A549 (cell line): ENCODE data around the gene PTPRN2.
"Not testable (repeated sequence)": the region's sequence is repeated elsewhere in the genome, so short reads cannot be mapped to it uniquely, and the experiment has no call there.

Experiments used
- CBX8 ChIP-seq: fragments of 200-600 bp; sonication (generic); IDR thresholded peaks from 2 replicates; pipeline ENCODE4 v1.6.1; 2016
- CEBPB ChIP-seq, 2 experiments: fragments of >200 bp in 1 of 2; sonication (Bioruptor Twin) in 1 of 2; formaldehyde crosslinking in 1 of 2; IDR thresholded peaks; 2 replicates each; pipeline ENCODE4 v1.6.1; 2012 to 2016
- CTCF ChIP-seq: fragments of >200 bp; sonication (Bioruptor Twin); formaldehyde crosslinking; IDR thresholded peaks from 3 replicates; pipeline ENCODE4 v1.5.1; 2016
- EP300 ChIP-seq, 2 experiments: fragments of >200 bp; sonication (Bioruptor Twin); formaldehyde crosslinking; IDR thresholded peaks; 2 replicates in 1 of 2; 3 replicates in 1 of 2; pipeline ENCODE4 v1.6.1; 2016 to 2017
- FOSL2 ChIP-seq, 2 experiments: fragments of 450-650 bp in 1 of 2; fragments of >200 bp in 1 of 2; sonication (Bioruptor Twin) in 1 of 2; formaldehyde crosslinking; IDR thresholded peaks; 2 replicates each; pipeline versions ENCODE4 v1.5.0 to v1.6.1; 2016 to 2020; ENCODE audit warnings: mild to moderate bottlenecking in 1 of 2, moderate library complexity in 1 of 2
- MAZ ChIP-seq: fragments of 150-350 bp; IDR thresholded peaks from 2 replicates; pipeline ENCODE4 v1.6.1; 2014; ENCODE audit warnings: antibody characterized with exemption, low read depth, low read length, borderline replicate concordance
- NR3C1 ChIP-seq: fragments of >200 bp; sonication (Bioruptor Twin); formaldehyde crosslinking; IDR thresholded peaks from 3 replicates; pipeline ENCODE4 v1.6.1; 2017
- REST ChIP-seq: fragments of 200-600 bp; sonication (generic); IDR thresholded peaks from 2 replicates; pipeline ENCODE4 v1.6.1; 2016; ENCODE audit warnings: antibody characterized with exemption, mild to moderate bottlenecking, moderate library complexity
- RFX5 ChIP-seq: fragments of 450-650 bp; IDR thresholded peaks from 2 replicates; pipeline ENCODE4 v1.7.1; 2014; ENCODE audit warnings: antibody characterized with exemption, mild to moderate bottlenecking, moderate library complexity
- RNF2 ChIP-seq: fragments of 200-600 bp; sonication (generic); IDR thresholded peaks from 2 replicates; pipeline ENCODE4 v1.6.1; 2016; ENCODE audit warnings: low read depth, mild to moderate bottlenecking, antibody characterized with exemption, moderate library complexity, borderline replicate concordance
- USF2 ChIP-seq: fragments of 450-650 bp; IDR thresholded peaks from 2 replicates; pipeline ENCODE4 v1.6.1; 2014; ENCODE audit warnings: antibody characterized with exemption

GRCh38 chr7:158508321-158508720, 79.3 kb downstream of the PTPRN2 start:
- TF ChIP-seq CTCF; CEBPB (IDR thresholded peaks at IDR 0.05); RFX5; FOSL2 (IDR thresholded peaks at IDR 0.05); FOSL2 (CRISPR knock-in tag; IDR thresholded peaks at IDR 0.05); EP300 (IDR thresholded peaks at IDR 0.05); USF2; RNF2; MAZ; NR3C1; CBX8; REST: not testable (repeated sequence)
